A549 (cell line): ENCODE results near the gene CCDC7. TPM values are rescaled to one million over a fixed set of nuclear protein-coding genes. Genes with fewer than 3 reads are reported as not detected.

Source experiments
- ATAC-seq, 2 experiments: fragments of 200-7000 bp in 1 of 2; fragments of >200 bp in 1 of 2; cut with Nextera tagmentation in 1 of 2; cut with Tn5 transposase in 1 of 2; 3 replicates each; pipeline versions ENCODE4 v1.8.0 to v1.9.1; 2018 to 2020; ENCODE audit warnings: mild to moderate bottlenecking in 1 of 2, moderate library complexity in 1 of 2
- CTCF ChIA-PET: fragments of 300-600 bp; sonication (Branson Sonifier 250); formaldehyde crosslinking; extraction: SDS; loops from one replicate; lab custom pipeline; 2021; ENCODE audit warnings: antibody characterized with exemption, inconsistent platforms; lab: Yijun Ruan, JAX
- POLR2A ChIA-PET: fragments of 350-600 bp; formaldehyde crosslinking; extraction: SDS; loops from one replicate; lab custom pipeline; 2021; ENCODE audit warnings: antibody characterized with exemption, inconsistent platforms; lab: Yijun Ruan, JAX
- DNase-seq, 2 experiments: peaks; one replicate each; pipeline versions ENCODE4 v3.0.0 to v3.0.0-alpha.2; 2011 to 2016; ENCODE audit warnings: low read depth in 1 of 2, low spot score in 1 of 2
- FAIRE-seq: peaks from 2 replicates; lab custom pipeline; 2011; peaks lifted over from hg19 to GRCh38; lab: Jason Lieb, UNC
- H3K27ac ChIP-seq, 2 experiments: fragments of >200 bp; sonication (Bioruptor Twin); formaldehyde crosslinking; 3 replicates each; pipeline ENCODE4 v1.5.1; 2016 to 2017
- H3K4me1 ChIP-seq: fragments of >200 bp; sonication (Bioruptor Twin); formaldehyde crosslinking; 3 replicates; pipeline ENCODE4 v1.6.1; 2016
- H3K4me2 ChIP-seq: fragments of >200 bp; sonication (Bioruptor Twin); formaldehyde crosslinking; 3 replicates; pipeline ENCODE4 v1.6.1; 2016
- H3K4me3 ChIP-seq: fragments of >200 bp; sonication (Bioruptor Twin); formaldehyde crosslinking; 3 replicates; pipeline ENCODE4 v1.5.1; 2016
- H3K9me3 ChIP-seq: fragments of >200 bp; sonication (Bioruptor Twin); formaldehyde crosslinking; 3 replicates; pipeline ENCODE4 v1.6.1; 2016
- CEBPB ChIP-seq, 2 experiments: fragments of >200 bp in 1 of 2; sonication (Bioruptor Twin) in 1 of 2; formaldehyde crosslinking in 1 of 2; IDR thresholded peaks; 2 replicates each; pipeline ENCODE4 v1.6.1; 2012 to 2016
- CHD4 ChIP-seq: fragments of 200-600 bp; sonication (generic); IDR thresholded peaks from 2 replicates; pipeline ENCODE4 v1.6.1; 2016; ENCODE audit warnings: antibody characterized with exemption, mild to moderate bottlenecking, borderline replicate concordance
- EHF ChIP-seq: fragments of 250-450 bp; sonication (Bioruptor Pico); IDR thresholded peaks from 2 replicates; pipeline ENCODE4 v1.5.0; 2020; ENCODE audit warnings: mild to moderate bottlenecking
- FOSL2 ChIP-seq, 2 experiments: fragments of 450-650 bp in 1 of 2; fragments of >200 bp in 1 of 2; sonication (Bioruptor Twin) in 1 of 2; formaldehyde crosslinking; IDR thresholded peaks; 2 replicates each; pipeline versions ENCODE4 v1.5.0 to v1.6.1; 2016 to 2020; ENCODE audit warnings: mild to moderate bottlenecking in 1 of 2, moderate library complexity in 1 of 2
- FOXS1 ChIP-seq: fragments of 250-450 bp; sonication (Bioruptor Pico); IDR thresholded peaks from 2 replicates; pipeline ENCODE4 v1.5.0; 2020; ENCODE audit warnings: mild to moderate bottlenecking, moderate library complexity
- GATA3 ChIP-seq: IDR thresholded peaks from 2 replicates; pipeline ENCODE4 v1.6.1; 2012; ENCODE audit warnings: borderline replicate concordance
- HDAC2 ChIP-seq: fragments of 200-600 bp; sonication (generic); IDR thresholded peaks from 2 replicates; pipeline ENCODE4 v1.6.1; 2016
- HEYL ChIP-seq: fragments of 250-450 bp; sonication (Bioruptor Pico); IDR thresholded peaks from 2 replicates; pipeline ENCODE4 v1.8.0; 2021; ENCODE audit warnings: mild to moderate bottlenecking, moderate library complexity
- HOXA7 ChIP-seq: fragments of 250-450 bp; sonication (Bioruptor Pico); IDR thresholded peaks from 2 replicates; pipeline ENCODE4 v1.5.0; 2020; ENCODE audit warnings: mild to moderate bottlenecking, moderate library complexity
- JUN ChIP-seq, 2 experiments: fragments of >200 bp; sonication (Bioruptor Twin); formaldehyde crosslinking; IDR thresholded peaks; 2 replicates in 1 of 2; 3 replicates in 1 of 2; pipeline ENCODE4 v1.6.1; 2016 to 2017
- KDM1A ChIP-seq: fragments of 200-600 bp; sonication (generic); IDR thresholded peaks from 2 replicates; pipeline ENCODE4 v1.6.1; 2016; ENCODE audit warnings: low read depth, mild to moderate bottlenecking
- MAFK ChIP-seq: fragments of 450-650 bp; IDR thresholded peaks from 2 replicates; pipeline ENCODE4 v1.6.1; 2014; ENCODE audit not compliant: partially characterized antibody
- MYC ChIP-seq: IDR thresholded peaks from 2 replicates; pipeline ENCODE4 v1.6.1; 2012; ENCODE audit warnings: mild to moderate bottlenecking, inconsistent platforms, low read length, improper control_type of control experiment, borderline replicate concordance
- NPAS2 ChIP-seq: fragments of 250-450 bp; sonication (Bioruptor Pico); IDR thresholded peaks from 2 replicates; pipeline ENCODE4 v1.8.0; 2022; ENCODE audit warnings: mild to moderate bottlenecking, moderate library complexity, borderline replicate concordance
- NR3C1 ChIP-seq: fragments of >200 bp; sonication (Bioruptor Twin); formaldehyde crosslinking; IDR thresholded peaks from 3 replicates; pipeline ENCODE4 v1.6.1; 2017
- PHF8 ChIP-seq: fragments of 200-600 bp; sonication (generic); IDR thresholded peaks from 2 replicates; pipeline ENCODE4 v1.6.1; 2016; ENCODE audit warnings: low read depth, mild to moderate bottlenecking, antibody characterized with exemption, moderate library complexity, borderline replicate concordance
- RAD21 ChIP-seq, 2 experiments: fragments of >200 bp in 1 of 2; sonication (Bioruptor Twin) in 1 of 2; formaldehyde crosslinking in 1 of 2; IDR thresholded peaks in 1 of 2; conservative IDR thresholded peaks in 1 of 2; 2 replicates in 1 of 2; 3 replicates in 1 of 2; pipeline ENCODE4 v1.6.1; 2012 to 2018; ENCODE audit warnings: inconsistent platforms in 1 of 2
- SREBF2 ChIP-seq: fragments of 450-650 bp; IDR thresholded peaks from 2 replicates; pipeline ENCODE4 v1.6.1; 2014; ENCODE audit warnings: mild to moderate bottlenecking, moderate library complexity
- TFCP2L1 ChIP-seq: fragments of 250-450 bp; sonication (Bioruptor Pico); IDR thresholded peaks from 2 replicates; pipeline ENCODE4 v1.5.0; 2021; ENCODE audit warnings: mild to moderate bottlenecking
- whole genome bisulfite sequencing: methylation state at CpG from one replicate; pipeline ENCODE4 v1.1.6; 2017; ENCODE audit errors: missing lambda C conversion rate; 5-methylcytosine and 5-hydroxymethylcytosine counted together
- polyA plus RNA-seq, 4 experiments: library from polyadenylated mRNA; depleted of rRNA in 3 of 4; stranded (reverse); fragments of >200 nt; fragmentation: RNase III in 1 of 4; extraction: RNeasy Plus Mini Kit Qiagen cat#74134 plus additional on column Dnase treatment in 1 of 4; gene quantifications; 2 replicates in 3 of 4; 3 replicates in 1 of 4; pipeline ENCODE4 v1.2.3, GENCODE V29; 2011 to 2017
- TF ChIP-seq, protein P1 (sequence below): fragments of 250-450 bp; sonication (Bioruptor Pico); IDR thresholded peaks from 2 replicates; pipeline ENCODE4 v1.5.0; 2021; ENCODE audit warnings: mild to moderate bottlenecking, moderate library complexity, borderline replicate concordance
- TF ChIP-seq, protein P2 (sequence below): IDR thresholded peaks from 2 replicates; pipeline ENCODE4 v1.6.1; 2012
- TF ChIP-seq, protein P3 (sequence below): fragments of 450-650 bp; IDR thresholded peaks from 2 replicates; pipeline ENCODE4 v1.6.1; 2014; ENCODE audit warnings: antibody characterized with exemption
- TF ChIP-seq, protein P4 (sequence below): IDR thresholded peaks from 2 replicates; pipeline ENCODE4 v1.6.1; 2012; ENCODE audit warnings: low read depth, borderline replicate concordance

CCDC7 gene
- polyA plus RNA-seq, 2 of the 4 experiments (the other 2 are of a cell fraction): 1.2 to 2.9 TPM

DNA sequence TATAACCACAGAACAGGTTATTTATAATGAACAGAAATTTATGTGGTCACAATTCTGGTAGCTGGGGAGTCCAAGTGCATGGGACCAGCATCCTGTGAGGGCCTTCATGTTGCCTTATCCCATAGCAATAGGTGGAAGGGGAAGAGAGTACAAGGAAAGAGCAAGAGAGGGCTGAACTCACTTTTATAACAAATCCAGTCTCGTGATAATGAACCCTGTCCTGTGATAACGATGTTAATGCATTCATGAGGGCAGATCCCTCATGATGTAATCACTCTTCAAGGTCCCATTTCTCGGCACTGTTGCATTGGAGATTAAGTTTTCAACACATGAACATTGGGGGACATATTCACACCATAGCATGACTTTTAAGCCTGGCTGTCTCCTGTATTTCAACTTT, 27.4 kb upstream of the CCDC7 start:
- Histone ChIP-seq H3K9me3 (peaks cover 7% of the 10 kb centered on the region; the same call in 2 of the 3 replicates), H3K4me2 (no peak overlapping the region)
- ATAC-seq (no peak), FAIRE-seq (no peak)
- POLR2A ChIA-PET: no interaction called here
- no peak for TF ChIP-seq JUN (IDR thresholded peaks at IDR 0.05)
- TF ChIP-seq CEBPB (IDR thresholded peaks at IDR 0.05): no peak
- TF ChIP-seq TFCP2L1: no peak
- TF ChIP-seq NPAS2 (CRISPR knock-in tag): no peak
- no peak for TF ChIP-seq PHF8
- no peak for TF ChIP-seq EHF (CRISPR knock-in tag)
- TF ChIP-seq SREBF2: no peak
- TF ChIP-seq, protein P1, sequence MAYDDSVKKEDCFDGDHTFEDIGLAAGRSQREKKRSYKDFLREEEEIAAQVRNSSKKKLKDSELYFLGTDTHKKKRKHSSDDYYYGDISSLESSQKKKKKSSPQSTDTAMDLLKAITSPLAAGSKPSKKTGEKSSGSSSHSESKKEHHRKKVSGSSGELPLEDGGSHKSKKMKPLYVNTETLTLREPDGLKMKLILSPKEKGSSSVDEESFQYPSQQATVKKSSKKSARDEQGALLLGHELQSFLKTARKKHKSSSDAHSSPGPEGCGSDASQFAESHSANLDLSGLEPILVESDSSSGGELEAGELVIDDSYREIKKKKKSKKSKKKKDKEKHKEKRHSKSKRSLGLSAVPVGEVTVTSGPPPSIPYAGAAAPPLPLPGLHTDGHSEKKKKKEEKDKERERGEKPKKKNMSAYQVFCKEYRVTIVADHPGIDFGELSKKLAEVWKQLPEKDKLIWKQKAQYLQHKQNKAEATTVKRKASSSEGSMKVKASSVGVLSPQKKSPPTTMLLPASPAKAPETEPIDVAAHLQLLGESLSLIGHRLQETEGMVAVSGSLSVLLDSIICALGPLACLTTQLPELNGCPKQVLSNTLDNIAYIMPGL: no peak
- TF ChIP-seq FOSL2 (IDR thresholded peaks at IDR 0.05): no peak
- TF ChIP-seq FOSL2 (CRISPR knock-in tag; IDR thresholded peaks at IDR 0.05): no peak
- no peak for TF ChIP-seq MYC
- TF ChIP-seq CHD4: no peak
- TF ChIP-seq, all 56 proteins: peak for 0
- CTCF ChIA-PET: interaction anchor here (1.0 kb wide), 1 partner anchor 13 kb away, joined by 3 read pairs; no protein-coding TSS in a partner anchor
- 53% methylated on average over 3 of the region's 3 CpGs for WGBS
- DNase-seq: no peak
- Histone ChIP-seq H3K4me1 (peaks cover 7% of the 10 kb centered on the region), H3K4me3 (no peak overlapping the region), H3K27ac (no peak overlapping the region)

DNA sequence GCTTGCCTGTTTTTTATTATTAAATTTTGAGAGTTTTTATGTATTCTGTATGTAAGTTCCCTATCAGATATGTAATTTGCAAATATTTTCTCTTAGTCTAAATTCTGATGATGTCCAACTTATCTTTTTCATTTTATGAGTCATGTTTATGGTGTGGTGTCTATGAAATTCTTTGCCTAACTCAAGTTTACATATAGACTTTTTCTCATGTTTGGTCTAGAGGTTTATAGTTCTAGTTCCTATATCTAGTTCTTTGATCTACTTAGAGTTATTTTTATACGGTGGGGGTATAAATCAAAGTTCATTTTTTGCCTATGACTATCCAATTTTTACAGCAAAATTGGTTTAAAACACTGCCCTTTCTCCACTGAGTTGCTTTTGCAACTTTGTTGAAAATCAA, 26.3 kb upstream of the CCDC7 start:
- peaks cover 7% of the 10 kb centered on the region; the same call in 2 of the 3 replicates for H3K9me3 ChIP-seq
- FAIRE-seq: no peak
- TF ChIP-seq KDM1A: no peak
- TF ChIP-seq GATA3: no peak
- TF ChIP-seq, protein P2, sequence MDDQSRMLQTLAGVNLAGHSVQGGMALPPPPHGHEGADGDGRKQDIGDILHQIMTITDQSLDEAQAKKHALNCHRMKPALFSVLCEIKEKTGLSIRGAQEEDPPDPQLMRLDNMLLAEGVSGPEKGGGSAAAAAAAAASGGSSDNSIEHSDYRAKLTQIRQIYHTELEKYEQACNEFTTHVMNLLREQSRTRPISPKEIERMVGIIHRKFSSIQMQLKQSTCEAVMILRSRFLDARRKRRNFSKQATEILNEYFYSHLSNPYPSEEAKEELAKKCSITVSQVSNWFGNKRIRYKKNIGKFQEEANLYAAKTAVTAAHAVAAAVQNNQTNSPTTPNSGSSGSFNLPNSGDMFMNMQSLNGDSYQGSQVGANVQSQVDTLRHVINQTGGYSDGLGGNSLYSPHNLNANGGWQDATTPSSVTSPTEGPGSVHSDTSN: no peak
- no peak for TF ChIP-seq RAD21 (conservative IDR thresholded peaks at IDR 0.05 in 1 of 2, IDR thresholded peaks at IDR 0.05 in 1 of 2)
- TF ChIP-seq, protein P3, sequence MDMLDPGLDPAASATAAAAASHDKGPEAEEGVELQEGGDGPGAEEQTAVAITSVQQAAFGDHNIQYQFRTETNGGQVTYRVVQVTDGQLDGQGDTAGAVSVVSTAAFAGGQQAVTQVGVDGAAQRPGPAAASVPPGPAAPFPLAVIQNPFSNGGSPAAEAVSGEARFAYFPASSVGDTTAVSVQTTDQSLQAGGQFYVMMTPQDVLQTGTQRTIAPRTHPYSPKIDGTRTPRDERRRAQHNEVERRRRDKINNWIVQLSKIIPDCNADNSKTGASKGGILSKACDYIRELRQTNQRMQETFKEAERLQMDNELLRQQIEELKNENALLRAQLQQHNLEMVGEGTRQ: no peak
- no peak for TF ChIP-seq HOXA7 (CRISPR knock-in tag)
- TF ChIP-seq HEYL (CRISPR knock-in tag): no peak
- TF ChIP-seq HDAC2: no peak
- TF ChIP-seq MYC: no peak
- no peak for TF ChIP-seq FOXS1
- TF ChIP-seq, all 56 proteins: peak for 0
- Histone ChIP-seq H3K27ac (no peak overlapping the region), H3K4me1 (no peaks in the 10 kb centered on the region), H3K4me2 (no peak overlapping the region), H3K4me3 (no peak overlapping the region)
- no peak for DNase-seq
- ChIA-PET CTCF (no interaction called here), POLR2A (no interaction called here)
- WGBS: 50% methylated on average over 1 of the region's 1 CpG
- ATAC-seq: no peak

DNA sequence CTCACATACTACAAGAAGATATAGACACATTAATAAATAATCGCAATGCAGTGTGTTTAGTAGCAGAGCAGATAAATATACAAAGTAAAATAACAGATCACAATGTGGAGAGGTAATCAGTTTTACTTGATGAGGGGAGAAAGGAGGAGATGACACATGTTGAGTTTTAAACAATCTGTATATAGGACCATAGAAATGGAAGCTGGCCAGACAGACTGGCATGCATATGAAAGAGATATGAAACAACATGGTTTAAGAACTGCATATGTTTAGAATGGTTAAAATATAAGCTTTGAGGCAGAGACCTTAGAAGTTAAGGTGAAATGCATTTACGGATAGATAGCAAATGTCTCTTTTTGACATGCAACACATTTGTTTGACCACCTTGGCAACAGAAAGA, 19.8 kb upstream of the CCDC7 start:
- ATAC-seq: no peak
- H3K9me3 ChIP-seq: peaks cover 7% of the 10 kb centered on the region; the same call in 2 of the 3 replicates
- ChIA-PET CTCF (no interaction called here), POLR2A (no interaction called here)
- no peak overlapping the region for H3K4me3 ChIP-seq
- H3K4me1 ChIP-seq: no peaks in the 10 kb centered on the region
- TF ChIP-seq, protein P4, sequence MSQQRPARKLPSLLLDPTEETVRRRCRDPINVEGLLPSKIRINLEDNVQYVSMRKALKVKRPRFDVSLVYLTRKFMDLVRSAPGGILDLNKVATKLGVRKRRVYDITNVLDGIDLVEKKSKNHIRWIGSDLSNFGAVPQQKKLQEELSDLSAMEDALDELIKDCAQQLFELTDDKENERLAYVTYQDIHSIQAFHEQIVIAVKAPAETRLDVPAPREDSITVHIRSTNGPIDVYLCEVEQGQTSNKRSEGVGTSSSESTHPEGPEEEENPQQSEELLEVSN: no peak
- TF ChIP-seq NR3C1 (no peak), MAFK (no peak)
- H3K27ac ChIP-seq: no peak overlapping the region
- 80% methylated on average over 2 of the region's 2 CpGs for WGBS
- no peak for FAIRE-seq
- no peak for DNase-seq
- no peak overlapping the region for H3K4me2 ChIP-seq
